CD4-positive, alpha-beta T cell (primary cell): ENCODE measurements around the gene PADI1. TPM values are rescaled to one million over a fixed set of nuclear protein-coding genes. Genes with fewer than 3 reads are reported as not detected.

Source experiments
- ATAC-seq: fragments of 200-7000 bp; cut with Tn5 transposase; one replicate; pipeline ENCODE4 v1.10.0; 2022; ENCODE audit warnings: mild to moderate bottlenecking; ENCODE audit not compliant: poor library complexity
- CTCF ChIA-PET: fragments of 350-600 bp; sonication (Branson Sonifier 250); formaldehyde crosslinking; loops from one replicate; lab custom pipeline; 2021; ENCODE audit warnings: antibody characterized with exemption, inconsistent platforms; lab: Charles Lee
- POLR2A ChIA-PET: fragments of 350-600 bp; sonication (Branson Sonifier 250); formaldehyde crosslinking; loops from one replicate; lab custom pipeline; 2021; ENCODE audit warnings: antibody characterized with exemption, inconsistent platforms; lab: Charles Lee
- DNase-seq, 14 experiments: peaks; one replicate each; pipeline ENCODE4 v3.0.0-alpha.2; 2013 to 2020; ENCODE audit warnings: mixed read lengths in 2 of 14
- H3K27ac ChIP-seq, 2 donors: one replicate each; pipeline versions ENCODE4 v1.5.1 to v1.7.0; 2013; ENCODE audit warnings: low read length in 2 of 2, low read depth in 1 of 2, mild to moderate bottlenecking in 1 of 2
- H3K27me3 ChIP-seq, 2 experiments: 1 replicate in 1 of 2; 2 replicates in 1 of 2; pipeline versions ENCODE4 v1.6.1 to v1.7.0; 2013; ENCODE audit warnings: low read length in 2 of 2, control low read depth in 1 of 2, mild to moderate bottlenecking in 1 of 2, moderate library complexity in 1 of 2; ENCODE audit not compliant: insufficient read depth in 2 of 2, control insufficient read depth in 1 of 2
- H3K36me3 ChIP-seq: one replicate; pipeline ENCODE4 v1.6.1; 2013; ENCODE audit warnings: low read length, control low read depth; ENCODE audit not compliant: insufficient read depth
- H3K4me1 ChIP-seq: one replicate; pipeline ENCODE4 v1.6.1; 2013; ENCODE audit warnings: low read length, control low read depth; ENCODE audit not compliant: insufficient read depth
- H3K4me3 ChIP-seq: one replicate; pipeline ENCODE4 v1.5.1; 2013; ENCODE audit warnings: mild to moderate bottlenecking, low read length, moderate library complexity
- H3K9me3 ChIP-seq, 2 experiments: 1 replicate in 1 of 2; 2 replicates in 1 of 2; pipeline versions ENCODE4 v1.6.1 to v1.7.0; 2013; ENCODE audit warnings: low read length in 2 of 2, mild to moderate bottlenecking in 2 of 2, control low read depth in 1 of 2, moderate library complexity in 1 of 2; ENCODE audit not compliant: control insufficient read depth in 1 of 2, insufficient read depth in 1 of 2
- H3K27ac Mint-ChIP-seq: one replicate; pipeline ENCODE4 v1.8.0; 2020; ENCODE audit warnings: mixed read lengths
- H3K27me3 Mint-ChIP-seq: one replicate; pipeline ENCODE4 v1.8.0; 2021; ENCODE audit warnings: mixed read lengths
- H3K36me3 Mint-ChIP-seq: one replicate; pipeline ENCODE4 v1.8.0; 2021; ENCODE audit warnings: low read depth, mixed read lengths
- H3K4me1 Mint-ChIP-seq: one replicate; pipeline ENCODE4 v1.8.0; 2021; ENCODE audit warnings: low read depth, mixed read lengths
- H3K4me3 Mint-ChIP-seq: one replicate; pipeline ENCODE4 v1.8.0; 2020; ENCODE audit warnings: mild to moderate bottlenecking, mixed read lengths
- H3K9me3 Mint-ChIP-seq: one replicate; pipeline ENCODE4 v1.8.0; 2020; ENCODE audit warnings: mixed read lengths
- CTCF ChIP-seq: fragments of 200-600 bp; IDR thresholded peaks from one replicate; pipeline ENCODE4 v1.8.0; 2022; ENCODE audit warnings: antibody characterized with exemption, mild to moderate bottlenecking
- intact Hi-C, 2 experiments: fragments of 100-400 bp; cut with DNase I in 1 of 2; cut with micrococcal nuclease in 1 of 2; formaldehyde crosslinking; loops; one replicate each; pipeline versions ENCODE4 v1.15.1 to v1.9.0; 2023 to 2025; cut with DNase I, micrococcal nuclease
- microRNA-seq: library from miRNA; unstranded; fragments of <30 nt; microRNA quantifications from one replicate; pipeline ENCODE4 v1.2.0, GENCODE V29; 2021; ENCODE audit warnings: borderline microRNAs expressed, borderline replicate concordance
- total RNA-seq, 174 experiments: library from RNA in 2 of 174; stranded (reverse) in 2 of 174; gene quantifications; one replicate each; pipeline ENCODE4 v1.2.3 and lab custom pipeline; 2021 to 2026

The PADI1 gene
- total RNA-seq, 2 experiments from 2014 or later = not detected

- POLR2A ChIA-PET = no interaction called here
Observed at GRCh38 chr1:17295292-17295691, 90.4 kb downstream of the PADI1 start.

More at GRCh38 chr1:17295292-17295691, 90.4 kb downstream of the PADI1 start:
- CTCF ChIA-PET = no interaction called here
- no peaks in the 10 kb centered on the region for H3K4me1 ChIP-seq
- H3K36me3 ChIP-seq = no peaks in the 10 kb centered on the region
- H3K9me3 ChIP-seq = no peaks in the 10 kb centered on the region
- no peak overlapping the region for H3K4me3 ChIP-seq
- DNase-seq (no peak), ATAC-seq (no peak)
- H3K9me3 Mint-ChIP-seq = no peaks in the 10 kb centered on the region
- no peak for TF ChIP-seq CTCF
- peaks cover 45% of the 10 kb centered on the region for H3K27me3 Mint-ChIP-seq
- H3K36me3 Mint-ChIP-seq = peaks cover 3% of the 10 kb centered on the region
- no peaks in the 10 kb centered on the region for H3K4me1 Mint-ChIP-seq
- H3K4me3 Mint-ChIP-seq = no peak overlapping the region
- no peak overlapping the region for H3K27ac Mint-ChIP-seq
- H3K27ac ChIP-seq = no peak overlapping the region
- intact Hi-C loops = no loop called here
- H3K27me3 ChIP-seq = peaks cover 9% of the 10 kb centered on the region in 2 experiments

Small RNAs within 50 kb of the gene (microRNA-seq; reads per million reads assigned to microRNA genes)
- not detected for gene MIR3972

Other genes starting within 250 kb of the PADI1 start
- gene MFAP2, start 224.5 kb upstream of the PADI1 start, total RNA-seq = not detected
- 10 to 100 TPM; 27.0 to 30.6 TPM for gene ATP13A2, start 193.2 kb upstream of the PADI1 start, total RNA-seq
- gene SDHB, start 151.1 kb upstream of the PADI1 start, total RNA-seq = 10 to 100 TPM; 53.9 to 56.2 TPM
- gene PADI2, start 85.7 kb upstream of the PADI1 start, total RNA-seq = under 1 TPM; 0.25 to 0.30 TPM
- not detected for gene PADI3, start 44.0 kb downstream of the PADI1 start, total RNA-seq
- gene PADI4, start 103.1 kb downstream of the PADI1 start, total RNA-seq = under 1 TPM; 0.41 to 0.75 TPM
- gene PADI6, start 167.1 kb downstream of the PADI1 start, total RNA-seq = not detected
- 10 to 100 TPM; 20.1 to 21.0 TPM for gene RCC2, start 234.5 kb downstream of the PADI1 start, total RNA-seq